ENCODE measurements around the gene HHIPL1.

Gene HHIPL1

DNA sequence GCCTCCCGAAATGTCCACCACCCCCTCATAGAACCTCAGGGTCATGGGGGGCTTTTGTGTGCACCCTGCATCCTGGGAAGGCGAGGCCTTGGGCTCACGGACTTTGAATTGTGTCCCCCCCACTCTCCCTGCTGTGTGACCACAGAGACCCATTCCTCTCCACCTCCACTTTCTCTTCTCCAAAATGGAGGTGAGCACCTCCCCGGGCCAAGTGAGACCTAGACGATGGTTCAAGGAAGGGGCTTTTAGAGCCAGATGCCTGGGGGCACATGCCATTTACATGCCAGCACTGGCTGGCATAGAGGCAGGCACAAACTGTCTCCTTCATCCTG lies 72.7 kb downstream of the HHIPL1 start:
- intact Hi-C loops (cut with DNase I), result no loop called here
- peak in 2 of 42 donors; percentile 4 to 5 for DNase-seq

- peak in 13 of 42 donors; percentile 17 to 63 (median 49) for DNase-seq
- intact Hi-C loops (cut with DNase I), result no loop called here
Observed at GRCh38 chr14:99718031-99718810, 73.3 kb downstream of the HHIPL1 start.

- DNase-seq, result peak in 31 of 42 donors; percentile 37 to 84 (median 62)
Observed at GRCh38 chr14:99718811-99719192, 73.9 kb downstream of the HHIPL1 start.

DNA sequence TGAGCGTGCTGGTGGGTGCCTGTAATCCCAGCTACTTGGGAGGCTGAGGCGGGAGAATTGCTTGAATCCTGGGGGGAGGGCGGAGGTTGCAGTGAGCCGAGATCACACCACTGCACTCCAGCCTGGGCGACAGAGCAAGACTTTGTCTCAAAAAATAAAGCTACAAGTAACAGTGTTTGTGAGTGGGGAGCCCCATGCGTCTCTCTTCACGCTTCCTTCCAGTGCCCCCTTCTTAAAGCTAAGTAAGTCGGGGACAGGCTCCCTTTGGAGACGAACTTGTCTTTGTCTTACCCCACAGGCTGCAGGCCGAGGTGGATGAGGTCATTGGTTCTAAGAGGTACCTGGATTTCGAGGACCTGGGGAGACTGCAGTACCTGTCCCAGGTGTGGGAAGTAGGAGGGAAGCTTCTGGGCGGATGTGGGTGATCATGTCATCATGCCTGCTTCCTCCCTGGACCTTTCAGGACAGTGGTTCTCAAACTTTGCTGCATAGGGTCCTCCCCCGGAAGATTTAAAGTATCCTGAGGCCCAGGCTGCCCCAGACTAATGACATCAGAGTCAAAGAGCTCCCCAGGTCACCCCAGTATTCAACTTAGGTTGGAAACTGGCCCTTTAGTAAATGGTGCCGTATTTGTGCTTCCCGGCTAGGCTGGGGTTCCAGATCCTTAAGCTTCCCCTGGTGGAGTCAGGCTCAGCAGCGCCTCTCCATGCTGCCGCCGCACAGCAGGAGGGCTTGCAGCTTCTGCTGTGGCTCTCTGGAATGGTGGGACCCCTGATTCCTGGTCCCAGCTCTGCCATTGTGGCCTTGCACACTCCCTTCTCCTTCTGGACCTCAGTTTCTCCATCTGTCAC lies 76.2 kb downstream of the HHIPL1 start:
- DNase-seq, result peak in 7 of 42 donors; percentile 1 to 33 (median 9)
- intact Hi-C loops (cut with DNase I), result no loop called here

More at GRCh38 chr14:99718811-99719192, 73.9 kb downstream of the HHIPL1 start:
- intact Hi-C loops (cut with DNase I), result no loop called here

- intact Hi-C loops (cut with DNase I), result no loop called here
- DNase-seq, result peak in 7 of 42 donors; percentile 2 to 24 (median 4)
Observed at GRCh38 chr14:99721792-99722516, 77.0 kb downstream of the HHIPL1 start.

DNA sequence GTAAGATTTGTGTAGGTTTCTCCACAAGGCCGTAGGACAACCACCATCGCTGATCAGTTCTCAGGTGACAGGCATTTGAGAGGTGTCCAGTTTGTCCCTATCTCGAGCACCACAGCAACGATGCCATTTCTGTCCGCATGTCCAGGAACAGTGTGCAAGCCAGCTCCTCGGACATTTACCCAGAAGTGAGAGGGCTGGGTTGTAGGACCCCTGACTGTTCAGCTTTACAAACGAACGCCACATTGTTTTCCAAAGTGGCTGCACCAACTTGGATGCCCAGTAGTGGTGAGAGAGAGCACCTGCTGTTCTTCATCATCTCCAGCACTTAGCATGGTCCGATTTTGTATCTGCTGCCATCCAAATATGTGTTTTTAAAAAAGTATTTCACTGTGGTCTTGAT lies 77.8 kb downstream of the HHIPL1 start:
- intact Hi-C loops (cut with DNase I), result no loop called here
- DNase-seq, result peak in 9 of 42 donors; percentile 3 to 26 (median 5)

GRCh38 chr14:99724196-99724891 lies 79.4 kb downstream of the HHIPL1 start:
- intact Hi-C loops (cut with DNase I), result no loop called here

DNA sequence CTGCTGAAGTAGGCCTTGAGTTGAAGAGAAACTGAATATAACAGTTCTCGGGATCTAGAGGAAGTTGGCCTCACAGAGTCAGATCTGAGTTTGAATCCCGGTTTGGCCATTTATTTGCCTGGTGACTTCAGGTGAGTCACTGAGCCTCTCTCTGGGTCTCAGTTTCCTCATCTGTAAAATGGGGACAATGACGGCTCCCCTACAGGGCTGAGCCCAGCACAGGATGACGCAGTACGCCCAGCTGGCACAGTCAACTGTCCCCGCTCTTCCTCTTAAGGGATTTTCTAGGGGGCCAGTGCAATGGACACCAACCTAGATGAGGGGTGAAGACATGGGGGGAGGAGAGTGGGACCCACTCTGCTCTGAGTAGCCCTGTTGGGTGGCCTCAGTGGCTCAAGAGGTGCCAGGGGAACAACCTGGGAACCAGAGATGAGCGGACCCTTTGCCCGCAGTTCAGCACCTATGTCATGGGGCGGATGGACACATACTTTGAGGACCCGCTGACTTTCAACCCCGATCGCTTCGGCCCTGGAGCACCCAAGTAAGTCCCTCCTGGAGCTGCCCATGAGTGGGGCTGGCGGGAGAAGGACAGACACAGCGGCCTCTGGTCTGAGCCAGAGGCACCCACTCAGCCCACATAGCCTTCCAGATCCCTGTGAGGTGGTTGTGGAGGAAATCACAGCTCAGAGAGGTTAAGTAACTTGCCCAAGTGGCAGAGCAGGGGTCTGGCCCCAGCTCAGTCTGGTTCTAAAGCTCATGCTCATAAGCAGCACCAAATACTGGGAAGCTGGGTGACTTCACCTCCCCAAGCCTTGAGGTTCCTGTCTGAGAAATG lies 80.2 kb downstream of the HHIPL1 start:
- intact Hi-C loops (cut with DNase I), result no loop called here
- peak in 19 of 42 donors; percentile 0 to 40 (median 11) for DNase-seq

More at GRCh38 chr14:99724196-99724891, 79.4 kb downstream of the HHIPL1 start:
- DNase-seq, result peak in 18 of 42 donors; percentile 9 to 57 (median 25)

DNA sequence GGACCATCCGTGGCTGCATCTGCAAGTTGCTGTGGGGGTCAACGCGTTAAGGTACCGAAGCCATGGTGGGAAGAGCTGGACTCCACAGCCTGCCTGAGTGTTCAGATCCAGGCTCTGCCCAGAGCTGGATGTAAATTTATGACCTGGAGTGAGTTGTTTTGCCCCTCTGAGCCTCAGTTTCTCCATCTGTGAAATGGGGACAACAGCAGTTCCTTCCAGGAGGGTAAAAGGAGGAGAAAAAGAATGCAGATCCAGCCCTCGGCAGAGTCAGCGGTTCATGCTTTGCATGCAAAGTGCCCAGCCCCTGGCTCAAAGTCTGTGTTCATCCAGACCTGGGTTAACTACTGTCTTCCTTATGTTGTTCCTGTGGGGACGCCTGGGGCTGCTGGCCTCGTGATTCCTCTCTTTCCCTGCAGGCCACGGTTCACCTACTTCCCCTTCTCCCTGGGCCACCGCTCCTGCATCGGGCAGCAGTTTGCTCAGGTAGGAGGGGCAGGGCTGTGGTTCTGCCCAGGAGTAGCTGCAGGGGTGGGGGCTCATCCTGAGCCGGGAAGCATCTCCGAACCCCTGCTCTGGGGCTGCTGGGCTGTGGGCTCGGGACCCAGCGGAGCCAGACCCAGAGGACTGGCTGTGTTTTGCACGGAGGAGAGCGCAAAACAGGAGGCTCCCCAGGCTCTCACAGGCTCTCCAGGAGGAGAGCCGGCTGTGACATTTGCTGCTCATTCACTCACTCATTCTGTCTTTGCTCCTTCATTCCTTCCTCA lies 81.0 kb downstream of the HHIPL1 start:
- intact Hi-C loops (cut with DNase I), result no loop called here
- DNase-seq, result peak in 23 of 42 donors; percentile 2 to 42 (median 12)

DNA sequence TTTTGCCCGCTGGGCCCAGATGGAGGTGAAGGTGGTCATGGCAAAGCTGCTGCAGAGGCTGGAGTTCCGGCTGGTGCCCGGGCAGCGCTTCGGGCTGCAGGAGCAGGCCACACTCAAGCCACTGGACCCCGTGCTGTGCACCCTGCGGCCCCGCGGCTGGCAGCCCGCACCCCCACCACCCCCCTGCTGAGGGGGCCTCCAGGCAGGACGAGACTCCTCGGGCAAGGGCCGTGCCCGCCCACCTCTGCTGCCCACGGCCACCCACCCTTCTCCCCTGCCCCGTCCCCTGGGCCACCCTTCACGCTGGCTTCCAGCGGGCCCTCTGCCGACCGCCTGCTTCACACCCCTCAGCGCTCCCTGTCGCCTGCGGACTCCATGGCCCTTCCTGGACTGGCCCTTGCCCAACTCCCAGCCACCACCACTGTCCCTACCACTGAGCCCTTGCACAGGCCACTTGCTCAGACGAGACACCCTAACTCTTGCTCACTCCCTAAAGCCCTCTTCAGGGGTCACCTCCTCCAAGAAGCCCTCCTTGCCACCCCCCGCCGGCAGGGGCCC lies 81.7 kb downstream of the HHIPL1 start:
- intact Hi-C loops (cut with DNase I), result no loop called here

DNA sequence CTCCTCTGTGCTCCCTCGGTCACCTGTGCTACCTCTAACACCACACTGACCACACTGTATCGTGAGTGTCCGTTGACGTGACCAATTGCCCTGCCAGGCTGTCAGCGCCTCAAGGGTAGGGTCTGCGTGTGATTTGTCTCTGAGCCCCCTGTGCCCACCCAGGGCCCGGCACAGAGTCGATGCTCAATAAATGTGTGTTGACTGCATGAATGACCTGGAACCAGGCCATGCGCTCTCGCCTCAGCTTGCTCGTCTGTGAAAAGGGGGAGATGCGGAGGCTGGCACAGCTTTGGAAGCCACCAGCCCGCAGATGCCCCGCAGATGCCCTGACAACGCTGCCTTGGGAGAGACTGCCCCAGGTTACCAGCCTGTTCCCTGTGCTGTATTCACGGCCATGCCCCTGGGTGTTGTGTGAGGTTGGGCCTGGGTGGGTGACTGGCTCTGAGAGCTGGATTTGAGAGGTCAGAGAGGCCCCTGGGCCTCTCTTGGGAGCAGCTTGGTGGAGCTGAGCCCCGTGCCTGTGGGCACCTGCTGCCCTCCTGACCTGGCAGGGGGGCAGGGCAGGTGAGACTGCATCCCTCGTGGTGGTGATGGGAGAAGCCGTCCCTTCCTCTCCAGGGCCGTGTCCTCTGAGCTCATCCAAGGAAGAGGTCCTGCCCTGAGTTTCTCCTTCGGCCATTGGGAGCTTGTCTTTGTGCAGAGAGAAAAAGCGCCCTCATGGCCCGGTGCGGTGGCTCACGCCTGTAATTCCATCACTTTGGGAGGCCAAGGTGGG lies 82.4 kb downstream of the HHIPL1 start:
- DNase-seq, result peak in 21 of 42 donors; percentile 0 to 38 (median 9)
- intact Hi-C loops (cut with DNase I), result no loop called here

More for the DNA sequence above, 81.7 kb downstream of the HHIPL1 start:
- DNase-seq, result peak in 18 of 42 donors; percentile 1 to 30 (median 10)

DNA sequence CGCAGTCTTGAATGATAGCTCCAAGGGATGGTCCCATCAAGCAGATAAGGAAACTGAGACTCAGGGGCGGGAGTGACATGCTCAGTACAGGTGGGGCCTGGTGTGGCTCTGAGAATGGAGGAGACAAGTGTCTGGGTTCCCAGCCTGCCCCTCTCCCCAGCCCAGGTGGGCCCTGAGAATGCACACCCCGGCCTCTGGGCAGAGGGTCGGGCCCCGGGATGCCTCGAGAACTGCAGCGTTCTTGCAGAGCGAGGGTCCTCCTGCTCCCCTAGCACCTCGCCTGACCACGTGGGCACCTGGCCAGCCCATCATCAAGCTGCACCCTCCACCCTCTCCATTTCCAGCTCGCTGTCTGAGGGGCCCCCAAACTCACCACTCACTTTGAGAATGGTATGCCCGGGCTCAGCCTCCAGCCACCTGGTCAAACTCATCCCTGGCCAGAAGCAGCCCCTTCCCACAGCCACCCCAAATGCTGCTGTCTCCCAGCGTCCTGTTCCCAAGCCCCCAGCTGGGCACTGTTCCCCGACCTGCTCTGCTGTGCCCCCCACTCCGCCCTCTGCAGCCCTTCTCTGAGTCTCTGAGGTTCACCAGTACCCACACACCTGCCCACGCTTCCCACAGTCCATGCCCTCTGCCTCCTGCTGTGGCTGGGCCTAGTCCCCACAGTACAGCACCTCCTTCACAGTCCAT lies 83.4 kb downstream of the HHIPL1 start:
- DNase-seq, result peak in 19 of 42 donors; percentile 1 to 43 (median 11)
- intact Hi-C loops (cut with DNase I), result no loop called here

GRCh38 chr14:99728981-99729451 lies 84.1 kb downstream of the HHIPL1 start:
- DNase-seq, result peak in 19 of 42 donors; percentile 1 to 31 (median 8)
- intact Hi-C loops (cut with DNase I), result no loop called here
